Natural killer cell treated with Interleukin-12 subunit alpha and Interleukin-12 subunit beta and Interleukin-15 and Interleukin-18, amount 100 ng/mL, for 72 hours (primary cell): ENCODE measurements around the gene RAF1. TPM values are rescaled to one million over a fixed set of nuclear protein-coding genes. Genes with fewer than 3 reads are reported as not detected.
"Not testable (repeated sequence)": the region's sequence is repeated elsewhere in the genome, so short reads cannot be mapped to it uniquely, and the experiment has no call there.

Experiments used
- ATAC-seq, 2 donors: fragments of 150-1000 bp; cut with Tn5 transposase in 1 of 2; sonication (Bioruptor Pico), chemical (Tn5 transposase) in 1 of 2; 2 replicates each; pipeline ENCODE4 v1.10.0; 2021
- DNase-seq: peaks from one replicate; pipeline ENCODE4 v3.0.0; 2022; ENCODE audit warnings: low spot score
- H3K27ac Mint-ChIP-seq, 2 donors: 1 replicate in 1 of 2; 2 replicates in 1 of 2; pipeline ENCODE4 v1.8.0; 2022; ENCODE audit warnings: mixed read lengths in 2 of 2, mild to moderate bottlenecking in 1 of 2, moderate library complexity in 1 of 2
- H3K27me3 Mint-ChIP-seq, 2 donors: 1 replicate in 1 of 2; 2 replicates in 1 of 2; pipeline ENCODE4 v1.8.0; 2022; ENCODE audit warnings: mixed read lengths in 2 of 2
- H3K36me3 Mint-ChIP-seq: one replicate; pipeline ENCODE4 v1.8.0; 2022; ENCODE audit warnings: mixed read lengths
- H3K4me1 Mint-ChIP-seq, 2 donors: 1 replicate in 1 of 2; 2 replicates in 1 of 2; pipeline ENCODE4 v1.8.0; 2022; ENCODE audit warnings: low read depth in 2 of 2, mixed read lengths in 2 of 2, mild to moderate bottlenecking in 1 of 2
- H3K4me3 Mint-ChIP-seq: one replicate; pipeline ENCODE4 v1.8.0; 2022; ENCODE audit warnings: mixed read lengths
- H3K9me3 Mint-ChIP-seq: 2 replicates; pipeline ENCODE4 v1.8.0; 2022; ENCODE audit warnings: mixed read lengths
- total RNA-seq, 2 donors: library from RNA; stranded (reverse); gene quantifications; one replicate each; pipeline ENCODE4 v1.2.3, GENCODE V29; 2022

The RAF1 gene
- total RNA-seq, 2 donors from 2014 or later = 122 to 155 TPM

GRCh38 chr3:12692444-12692843, 28.5 kb upstream of the RAF1 start:
- Mint-ChIP-seq H3K27me3 (peaks cover 8% of the 10 kb centered on the region in 2 donors), H3K9me3 (no peaks in the 10 kb centered on the region), H3K4me1 (no peaks in the 10 kb centered on the region), H3K27ac (no peak overlapping the region), H3K36me3 (no peaks in the 10 kb centered on the region), H3K4me3 (no peak overlapping the region)
- DNase-seq (no peak), ATAC-seq (no peak)

GRCh38 chr3:12689997-12690711, 26.2 kb upstream of the RAF1 start:
- no peaks in the 10 kb centered on the region for H3K4me1 Mint-ChIP-seq
- no peak overlapping the region for H3K27ac Mint-ChIP-seq
- DNase-seq = no peak
- H3K36me3 Mint-ChIP-seq = no peaks in the 10 kb centered on the region
- no peak overlapping the region for H3K4me3 Mint-ChIP-seq
- no peaks in the 10 kb centered on the region for H3K9me3 Mint-ChIP-seq
- no peak for ATAC-seq
- H3K27me3 Mint-ChIP-seq = peaks cover 8 to 11% of the 10 kb centered on the region in 2 donors

- no peak overlapping the region for H3K4me3 Mint-ChIP-seq
- no peaks in the 10 kb centered on the region for H3K9me3 Mint-ChIP-seq
- H3K27me3 Mint-ChIP-seq = peaks cover 8 to 11% of the 10 kb centered on the region in 2 donors
- no peak overlapping the region for H3K27ac Mint-ChIP-seq
- no peak for ATAC-seq
- no peaks in the 10 kb centered on the region for H3K36me3 Mint-ChIP-seq
- H3K4me1 Mint-ChIP-seq = no peaks in the 10 kb centered on the region
- no peak for DNase-seq
Measured at GRCh38 chr3:12687948-12688347, 24.0 kb upstream of the RAF1 start.

- Mint-ChIP-seq H3K27ac (no peak overlapping the region), H3K4me3 (no peak overlapping the region), H3K4me1 (peaks cover 5 to 9% of the 10 kb centered on the region in 2 donors), H3K36me3 (no peaks in the 10 kb centered on the region), H3K27me3 (peaks cover 8 to 9% of the 10 kb centered on the region in 2 donors), H3K9me3 (no peaks in the 10 kb centered on the region)
- ATAC-seq (no peak), DNase-seq (no peak)
Measured at GRCh38 chr3:12686096-12686495, 22.2 kb upstream of the RAF1 start.

GRCh38 chr3:12681943-12682390, 18.1 kb upstream of the RAF1 start:
- Mint-ChIP-seq H3K4me1 (peaks cover 5 to 9% of the 10 kb centered on the region in 2 donors), H3K4me3 (no peak overlapping the region), H3K27ac (peak overlapping the region; percentile 56 to 85), H3K36me3 (no peaks in the 10 kb centered on the region), H3K9me3 (no peaks in the 10 kb centered on the region), H3K27me3 (peaks cover 0 to 4% of the 10 kb centered on the region in 2 donors)
- no peak for DNase-seq
- peak; percentile 74 to 84 for ATAC-seq

- Mint-ChIP-seq H3K9me3 (no peaks in the 10 kb centered on the region), H3K27me3 (peaks cover 0 to 4% of the 10 kb centered on the region in 2 donors), H3K4me3 (no peak overlapping the region), H3K4me1 (peaks cover 5 to 9% of the 10 kb centered on the region in 2 donors), H3K27ac (peak overlapping the region; percentile 56 to 85), H3K36me3 (no peaks in the 10 kb centered on the region)
- peak in 1 of 2 donors; percentile 41 for ATAC-seq
- no peak for DNase-seq
Measured at GRCh38 chr3:12681089-12681942, 17.4 kb upstream of the RAF1 start.

- no peaks in the 10 kb centered on the region for H3K9me3 Mint-ChIP-seq
- H3K4me1 Mint-ChIP-seq = peaks cover 5 to 9% of the 10 kb centered on the region in 2 donors
- H3K27me3 Mint-ChIP-seq = peaks cover 0 to 4% of the 10 kb centered on the region in 2 donors
- no peak for DNase-seq
- no peak overlapping the region for H3K4me3 Mint-ChIP-seq
- ATAC-seq = no peak
- H3K36me3 Mint-ChIP-seq = no peaks in the 10 kb centered on the region
- no peak overlapping the region for H3K27ac Mint-ChIP-seq
Measured at GRCh38 chr3:12679468-12679867, 15.6 kb upstream of the RAF1 start.

GRCh38 chr3:12677616-12678015, 13.7 kb upstream of the RAF1 start:
- no peaks in the 10 kb centered on the region for H3K9me3 Mint-ChIP-seq
- no peak overlapping the region for H3K4me3 Mint-ChIP-seq
- peaks cover 5 to 9% of the 10 kb centered on the region in 2 donors for H3K4me1 Mint-ChIP-seq
- peaks cover 0 to 4% of the 10 kb centered on the region in 2 donors for H3K27me3 Mint-ChIP-seq
- no peaks in the 10 kb centered on the region for H3K36me3 Mint-ChIP-seq
- DNase-seq (no peak), ATAC-seq (no peak)
- H3K27ac Mint-ChIP-seq = no peak overlapping the region

- no peak for DNase-seq
- H3K27me3 Mint-ChIP-seq = peaks cover 0 to 4% of the 10 kb centered on the region in 2 donors
- no peak for ATAC-seq
- H3K9me3 Mint-ChIP-seq = no peaks in the 10 kb centered on the region
- H3K36me3 Mint-ChIP-seq = no peaks in the 10 kb centered on the region
- no peaks in the 10 kb centered on the region for H3K4me1 Mint-ChIP-seq
- H3K27ac Mint-ChIP-seq = no peak overlapping the region
- H3K4me3 Mint-ChIP-seq = no peak overlapping the region
Measured at GRCh38 chr3:12675115-12675810, 11.3 kb upstream of the RAF1 start.

GRCh38 chr3:12673956-12674736, 10.2 kb upstream of the RAF1 start:
- ATAC-seq, H3K27me3 Mint-ChIP-seq, H3K4me3 Mint-ChIP-seq, H3K27ac Mint-ChIP-seq, DNase-seq, H3K4me1 Mint-ChIP-seq, H3K36me3 Mint-ChIP-seq, H3K9me3 Mint-ChIP-seq: not testable (repeated sequence)

GRCh38 chr3:12671120-12671450, 7.2 kb upstream of the RAF1 start:
- DNase-seq (no peak), ATAC-seq (no peak)
- no peaks in the 10 kb centered on the region for H3K4me1 Mint-ChIP-seq
- no peak overlapping the region for H3K4me3 Mint-ChIP-seq
- no peaks in the 10 kb centered on the region for H3K9me3 Mint-ChIP-seq
- no peak overlapping the region for H3K27ac Mint-ChIP-seq
- H3K27me3 Mint-ChIP-seq = no peaks in the 10 kb centered on the region
- no peaks in the 10 kb centered on the region for H3K36me3 Mint-ChIP-seq

GRCh38 chr3:12670365-12671119, 6.6 kb upstream of the RAF1 start:
- H3K27ac Mint-ChIP-seq = no peak overlapping the region
- no peaks in the 10 kb centered on the region for H3K9me3 Mint-ChIP-seq
- no peak overlapping the region for H3K4me3 Mint-ChIP-seq
- H3K36me3 Mint-ChIP-seq = no peaks in the 10 kb centered on the region
- no peak for ATAC-seq
- no peak for DNase-seq
- no peaks in the 10 kb centered on the region for H3K4me1 Mint-ChIP-seq
- H3K27me3 Mint-ChIP-seq = no peaks in the 10 kb centered on the region
